ENCODE results near the gene LRRIQ4.

The LRRIQ4 gene

GRCh38 chr3:169822540-169822939, 9.9 kb downstream of the LRRIQ4 start:
- DNase-seq: no peak
- no peaks in the 10 kb centered on the region for H3K9me3 ChIP-seq

GRCh38 chr3:169822983-169823382, 10.3 kb downstream of the LRRIQ4 start:
- no peak for TF ChIP-seq CTCF (IDR thresholded peaks at IDR 0.05)
- intact Hi-C loops (cut with DNase I; ENCODE audit: low total_unique reads): no loop called here

More at GRCh38 chr3:169822540-169822939, 9.9 kb downstream of the LRRIQ4 start:
- Histone ChIP-seq H3K27me3 (no peaks in the 10 kb centered on the region), H3K4me3 (no peak overlapping the region), H3K27ac (no peak overlapping the region), H3K36me3 (no peaks in the 10 kb centered on the region), H3K4me1 (no peaks in the 10 kb centered on the region)
- intact Hi-C loops (cut with DNase I; ENCODE audit: low total_unique reads): no loop called here
- TF ChIP-seq CTCF (IDR thresholded peaks at IDR 0.05): no peak

GRCh38 chr3:169825316-169825715, 12.6 kb downstream of the LRRIQ4 start:
- Histone ChIP-seq H3K4me3 (no peak overlapping the region), H3K4me1 (no peaks in the 10 kb centered on the region), H3K36me3 (no peaks in the 10 kb centered on the region), H3K27me3 (no peaks in the 10 kb centered on the region), H3K27ac (no peak overlapping the region), H3K9me3 (no peaks in the 10 kb centered on the region)
- intact Hi-C loops (cut with DNase I; ENCODE audit: low total_unique reads): no loop called here
- TF ChIP-seq CTCF (IDR thresholded peaks at IDR 0.05): no peak
- DNase-seq: no peak

More at GRCh38 chr3:169822983-169823382, 10.3 kb downstream of the LRRIQ4 start:
- Histone ChIP-seq H3K4me3 (no peak overlapping the region), H3K27ac (no peak overlapping the region), H3K4me1 (no peaks in the 10 kb centered on the region), H3K9me3 (no peaks in the 10 kb centered on the region), H3K27me3 (no peaks in the 10 kb centered on the region), H3K36me3 (no peaks in the 10 kb centered on the region)
- DNase-seq: no peak

GRCh38 chr3:169827712-169828111, 15.0 kb downstream of the LRRIQ4 start:
- no peak for TF ChIP-seq CTCF (IDR thresholded peaks at IDR 0.05)
- no peak for DNase-seq
- intact Hi-C loops (cut with DNase I; ENCODE audit: low total_unique reads): no loop called here
- Histone ChIP-seq H3K27ac (no peak overlapping the region), H3K36me3 (no peaks in the 10 kb centered on the region), H3K4me3 (no peak overlapping the region), H3K9me3 (no peaks in the 10 kb centered on the region), H3K4me1 (no peaks in the 10 kb centered on the region), H3K27me3 (no peaks in the 10 kb centered on the region)

GRCh38 chr3:169835533-169835932, 22.9 kb downstream of the LRRIQ4 start:
- intact Hi-C loops (cut with DNase I; ENCODE audit: low total_unique reads): no loop called here
- H3K4me3 ChIP-seq: no peak overlapping the region
- no peaks in the 10 kb centered on the region for H3K9me3 ChIP-seq
- H3K27me3 ChIP-seq: no peaks in the 10 kb centered on the region
- DNase-seq: no peak
- no peak overlapping the region for H3K27ac ChIP-seq
- H3K4me1 ChIP-seq: no peaks in the 10 kb centered on the region
- no peaks in the 10 kb centered on the region for H3K36me3 ChIP-seq
- no peak for TF ChIP-seq CTCF (IDR thresholded peaks at IDR 0.05)
